ENCODE results near the gene S100A2.

DNA sequence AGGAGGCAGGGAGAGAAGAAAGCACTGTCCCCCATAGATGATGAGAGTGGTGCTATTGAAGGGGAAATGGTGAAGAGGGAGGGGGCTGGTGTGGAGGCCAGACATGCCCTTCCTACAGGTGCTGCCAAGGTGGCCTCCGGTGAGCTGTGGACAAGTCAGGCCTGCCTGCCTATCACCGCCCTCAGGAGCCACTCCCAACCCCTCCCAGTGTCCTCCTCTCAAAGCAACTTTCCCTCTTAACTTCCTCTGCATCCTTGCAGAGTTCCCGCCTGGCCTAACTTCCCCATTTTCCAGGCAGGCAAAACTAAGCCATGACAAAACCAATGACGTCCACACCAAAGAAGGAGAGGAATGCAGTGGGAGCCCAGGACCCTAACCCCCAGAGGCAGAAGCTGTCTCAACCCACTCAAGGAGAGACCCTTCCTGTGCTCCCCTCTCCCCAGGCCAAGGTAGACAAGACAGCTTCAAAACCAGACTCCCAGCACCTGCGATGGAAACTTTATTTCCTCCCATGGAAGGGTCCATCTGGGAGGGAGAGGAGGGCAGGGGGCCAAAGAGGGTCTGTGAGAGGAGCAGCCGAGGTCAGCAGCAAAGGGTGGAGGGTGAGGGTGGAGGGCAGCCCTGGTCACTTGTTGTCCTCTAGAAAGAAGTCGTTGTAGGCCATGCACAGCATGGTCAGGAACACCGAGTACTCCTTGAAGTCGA is 28.8 kb downstream of the S100A2 start:
- TF ChIP-seq GATA2 (IDR thresholded peaks at IDR 0.05; ENCODE audit: low read depth, low read length) = no peak
- no peak for TF ChIP-seq GATA3 (IDR thresholded peaks at IDR 0.05; ENCODE audit: low read depth, low read length)
